Activated CD8-positive, alpha-beta T cell treated with anti-CD3 and anti-CD28 coated beads for 36 hours (primary cell): Measurements from ENCODE around the gene IFNGR1. TPM values are rescaled to one million over a fixed set of nuclear protein-coding genes. Genes with fewer than 3 reads are reported as not detected.

ENCODE experiments used
- ATAC-seq: fragments of 200-7000 bp; cut with Tn5 transposase; one replicate; pipeline ENCODE4 v1.10.0; 2021; ENCODE audit warnings: mild to moderate bottlenecking, moderate library complexity
- CTCF ChIA-PET: fragments of 350-600 bp; sonication (Branson Sonifier 250); formaldehyde crosslinking; loops from one replicate; lab custom pipeline; 2021; ENCODE audit warnings: antibody characterized with exemption; lab: Charles Lee
- POLR2A ChIA-PET: fragments of 350-600 bp; sonication (Branson Sonifier 250); formaldehyde crosslinking; loops from one replicate; lab custom pipeline; 2021; ENCODE audit warnings: antibody characterized with exemption; lab: Charles Lee
- DNase-seq: peaks from one replicate; pipeline ENCODE4 v3.0.0-alpha.2; 2020
- H3K27ac Mint-ChIP-seq: one replicate; pipeline ENCODE4 v1.8.0; 2021; ENCODE audit warnings: mild to moderate bottlenecking, mixed read lengths
- H3K27me3 Mint-ChIP-seq: one replicate; pipeline ENCODE4 v1.8.0; 2021; ENCODE audit warnings: mixed read lengths
- H3K36me3 Mint-ChIP-seq: one replicate; pipeline ENCODE4 v1.8.0; 2021; ENCODE audit warnings: low read depth, mixed read lengths
- H3K4me1 Mint-ChIP-seq: one replicate; pipeline ENCODE4 v1.8.0; 2021; ENCODE audit warnings: low read depth, mixed read lengths
- H3K4me3 Mint-ChIP-seq: one replicate; pipeline ENCODE4 v1.8.0; 2021; ENCODE audit warnings: mild to moderate bottlenecking, moderate library complexity, mixed read lengths
- H3K9me3 Mint-ChIP-seq: one replicate; pipeline ENCODE4 v1.8.0; 2021; ENCODE audit warnings: mixed read lengths
- CTCF ChIP-seq: fragments of 200-600 bp; IDR thresholded peaks from one replicate; pipeline ENCODE4 v1.8.0; 2022; ENCODE audit warnings: antibody characterized with exemption, mild to moderate bottlenecking
- intact Hi-C: fragments of 100-400 bp; cut with micrococcal nuclease; formaldehyde crosslinking; loops from one replicate; pipeline ENCODE4 v1.10.0; 2022
- total RNA-seq, 2 experiments: library from RNA; stranded (reverse); gene quantifications; one replicate each; pipeline ENCODE4 v1.2.3, GENCODE V29; 2021

The IFNGR1 gene
- total RNA-seq, 2 experiments from 2014 or later: 25.6 to 26.8 TPM

DNA sequence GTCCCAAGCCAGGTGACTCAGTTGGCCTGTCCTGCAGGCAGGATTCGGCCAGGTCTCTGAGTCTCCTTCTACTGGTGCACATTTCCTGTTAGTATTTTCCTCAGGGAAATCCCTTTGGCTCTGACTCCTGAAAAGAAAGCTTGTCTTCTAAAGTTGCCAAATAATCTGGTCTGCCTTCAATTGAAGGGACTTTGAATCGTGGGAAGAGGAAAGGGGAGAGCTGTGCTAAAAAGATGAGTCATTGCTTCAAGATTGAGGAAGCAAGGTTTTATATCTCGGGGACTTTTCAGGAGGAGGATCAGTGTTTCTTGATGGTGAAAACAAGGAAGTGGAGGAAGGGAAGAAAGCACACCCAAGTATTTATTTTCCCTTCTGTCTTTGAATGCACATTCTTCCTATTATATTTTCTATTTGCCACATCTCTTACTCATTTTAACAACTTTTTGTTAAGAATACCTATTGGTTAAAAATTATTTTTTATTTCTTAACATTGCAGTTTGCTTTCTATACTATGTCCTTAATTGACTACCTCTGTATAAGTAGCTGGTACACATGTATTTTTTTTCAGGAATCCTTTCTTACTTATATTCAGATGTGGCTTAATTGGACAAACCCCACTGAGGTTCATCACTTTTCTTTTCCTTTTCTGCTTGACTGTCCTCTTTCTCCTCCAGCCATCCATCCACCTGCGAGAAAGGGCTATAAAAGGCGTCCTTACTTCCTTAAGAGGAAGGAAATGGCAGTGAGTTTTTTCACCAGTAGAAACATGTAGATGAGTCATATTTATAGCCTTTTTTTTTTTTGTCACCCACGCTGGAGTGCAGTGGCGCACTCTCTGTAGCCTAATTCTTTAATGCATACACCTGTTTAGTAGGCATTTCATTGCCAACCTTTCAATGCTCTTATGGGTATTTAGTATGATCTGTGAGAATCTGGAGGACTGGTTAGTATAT, 15.0 kb upstream of the IFNGR1 start:
- DNase-seq (peak; percentile 40), ATAC-seq (peak; percentile 82)
- CTCF ChIA-PET: interaction anchor here (1.2 kb wide), 1 partner anchor 10 kb away, joined by 3 read pairs; no protein-coding TSS in a partner anchor
- peaks cover 7% of the 10 kb centered on the region for H3K27me3 Mint-ChIP-seq
- intact Hi-C loops: no loop called here
- no peak for TF ChIP-seq CTCF
- peaks cover 5% of the 10 kb centered on the region for H3K9me3 Mint-ChIP-seq
- POLR2A ChIA-PET: no interaction called here
- H3K27ac Mint-ChIP-seq: peak overlapping the region; percentile 31
- no peaks in the 10 kb centered on the region for H3K36me3 Mint-ChIP-seq
- peaks cover 49% of the 10 kb centered on the region for H3K4me1 Mint-ChIP-seq
- peak overlapping the region; percentile 24 for H3K4me3 Mint-ChIP-seq

DNA sequence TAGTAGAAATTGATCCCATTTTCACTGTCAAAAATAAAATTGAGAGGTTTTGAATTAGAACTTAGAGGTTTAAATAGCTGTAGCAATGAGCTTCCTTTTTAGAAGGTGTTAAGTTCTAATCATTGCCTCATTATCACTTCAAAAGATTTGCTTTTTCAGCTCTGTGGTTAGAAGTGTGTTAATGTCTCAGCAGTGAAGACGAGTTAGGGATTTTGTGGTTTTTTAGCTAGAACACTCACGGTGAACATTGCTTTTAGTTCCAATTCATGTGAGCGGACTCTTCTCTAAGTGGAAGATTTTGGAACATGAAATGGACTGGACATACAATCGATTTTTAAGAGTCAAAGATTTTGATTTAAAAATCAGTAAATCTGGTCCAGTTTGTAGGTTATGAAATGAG, 12.7 kb upstream of the IFNGR1 start:
- POLR2A ChIA-PET: interaction anchor here (0.9 to 1.5 kb wide), 3 partner anchors 10 to 76 kb away, joined by 3 to 5 read pairs (median 3); no protein-coding TSS in a partner anchor
- H3K4me3 Mint-ChIP-seq: peak overlapping the region; percentile 7
- peaks cover 59% of the 10 kb centered on the region for H3K4me1 Mint-ChIP-seq
- peaks cover 9% of the 10 kb centered on the region for H3K27me3 Mint-ChIP-seq
- intact Hi-C loops: no loop called here
- no peaks in the 10 kb centered on the region for H3K36me3 Mint-ChIP-seq
- peak; percentile 50 for ATAC-seq
- DNase-seq: no peak
- CTCF ChIA-PET: interaction anchor here (1.0 to 2.6 kb wide), 5 partner anchors 10 to 138 kb away, joined by 3 to 9 read pairs (median 3); no protein-coding TSS in a partner anchor
- H3K9me3 Mint-ChIP-seq: no peaks in the 10 kb centered on the region
- no peak for TF ChIP-seq CTCF
- no peak overlapping the region for H3K27ac Mint-ChIP-seq

DNA sequence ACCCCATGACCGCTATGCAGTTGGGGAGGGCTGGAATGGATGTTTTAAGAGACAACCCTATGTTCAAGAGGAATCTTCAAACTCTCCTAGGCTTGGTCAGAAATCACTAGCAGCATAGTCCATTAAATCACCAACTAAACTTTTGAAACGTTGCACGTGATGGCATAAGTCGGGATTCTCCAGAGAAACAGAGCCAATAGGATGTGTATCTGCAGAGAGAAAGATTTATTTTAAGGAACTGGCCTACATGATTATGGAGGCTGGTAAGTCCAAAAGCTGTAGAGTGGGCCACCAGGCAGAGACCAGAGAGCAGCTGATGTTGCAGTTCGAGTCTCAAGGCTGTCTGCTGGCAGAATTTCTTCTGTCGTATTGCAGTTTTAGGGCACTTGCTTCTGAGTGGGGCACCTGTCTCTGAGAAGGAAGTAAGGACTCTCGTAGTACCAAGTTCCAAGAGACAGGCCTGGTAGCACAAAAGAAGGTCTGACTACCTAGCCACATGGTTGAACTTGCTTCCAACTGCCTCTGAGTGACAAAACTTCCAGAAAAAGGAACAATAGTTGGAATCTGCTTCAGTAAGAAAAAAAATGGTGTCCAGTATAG, 11.9 kb upstream of the IFNGR1 start:
- ATAC-seq (no peak), DNase-seq (no peak)
- POLR2A ChIA-PET: no interaction called here
- no peak for TF ChIP-seq CTCF
- H3K27me3 Mint-ChIP-seq: peaks cover 9% of the 10 kb centered on the region
- H3K9me3 Mint-ChIP-seq: no peaks in the 10 kb centered on the region
- peaks cover 59% of the 10 kb centered on the region for H3K4me1 Mint-ChIP-seq
- intact Hi-C loops: no loop called here
- no peak overlapping the region for H3K4me3 Mint-ChIP-seq
- H3K36me3 Mint-ChIP-seq: no peaks in the 10 kb centered on the region
- CTCF ChIA-PET: interaction anchor here (1.0 to 2.6 kb wide), 3 partner anchors 11 to 39 kb away, joined by 3 to 9 read pairs (median 3); no protein-coding TSS in a partner anchor
- H3K27ac Mint-ChIP-seq: no peak overlapping the region

GRCh38 chr6:137230547-137230946, 11.4 kb upstream of the IFNGR1 start:
- Mint-ChIP-seq H3K27me3 (peaks cover 9% of the 10 kb centered on the region), H3K4me1 (peaks cover 59% of the 10 kb centered on the region), H3K9me3 (no peaks in the 10 kb centered on the region), H3K36me3 (no peaks in the 10 kb centered on the region), H3K4me3 (no peak overlapping the region), H3K27ac (no peak overlapping the region)
- ChIA-PET POLR2A (no interaction called here), CTCF (no interaction called here)
- DNase-seq (no peak), ATAC-seq (no peak)
- intact Hi-C loops: no loop called here
- TF ChIP-seq CTCF: no peak
